HG03558 (cell line): ENCODE measurements around the gene SPIN2A.
"Not testable (repeated sequence)": the region's sequence is repeated elsewhere in the genome, so short reads cannot be mapped to it uniquely, and the experiment has no call there.

ENCODE experiments used
- ATAC-seq: cut with Tn5 transposase; IDR thresholded peaks from one replicate; pipeline ENCODE4 v1.9.1; 2021; ENCODE audit warnings: moderate number of reproducible peaks; ENCODE audit not compliant: unreplicated experiment; ENCODE audit errors: extremely low read depth

SPIN2A gene

GRCh38 chrX:57137073-57137472 lies at the start of gene SPIN2A:
SPIN2A (minus strand) TSS chrX:57137397; CDS start chrX:57136597, 800 bp downstream.
- ATAC-seq = not testable (repeated sequence)

GRCh38 chrX:57178605-57179004 lies 41.4 kb upstream of the SPIN2A start:
- ATAC-seq = no peak

- ATAC-seq = no peak
Measured at GRCh38 chrX:57177070-57177469, 39.9 kb upstream of the SPIN2A start.

- ATAC-seq = no peak
Measured at GRCh38 chrX:57172544-57172943, 35.3 kb upstream of the SPIN2A start.

- ATAC-seq = no peak
Measured at GRCh38 chrX:57156397-57157049, 19.3 kb upstream of the SPIN2A start.

- no peak for ATAC-seq
Measured at GRCh38 chrX:57155171-57155570, 18.0 kb upstream of the SPIN2A start.

- ATAC-seq = not testable (repeated sequence)
Measured at GRCh38 chrX:57152222-57152621, 15.0 kb upstream of the SPIN2A start.

- ATAC-seq = no peak
Measured at GRCh38 chrX:57138674-57139073, 1.5 kb upstream of the SPIN2A start.

- no peak for ATAC-seq
Measured at GRCh38 chrX:57137501-57137900, 304 bp upstream of the SPIN2A start.

- ATAC-seq = not testable (repeated sequence)
Measured at GRCh38 chrX:57136589-57136988, 608 bp downstream of the SPIN2A start.

GRCh38 chrX:57135287-57135686 lies 1.9 kb downstream of the SPIN2A start:
- no peak for ATAC-seq

GRCh38 chrX:57134702-57135101 lies 2.5 kb downstream of the SPIN2A start:
- ATAC-seq = no peak

- ATAC-seq = no peak
Measured at GRCh38 chrX:57133706-57134105, 3.5 kb downstream of the SPIN2A start.

GRCh38 chrX:57133284-57133683 lies 3.9 kb downstream of the SPIN2A start:
- ATAC-seq = not testable (repeated sequence)

- no peak for ATAC-seq
Measured at GRCh38 chrX:57132046-57132445, 5.2 kb downstream of the SPIN2A start.

- ATAC-seq = no peak
Measured at GRCh38 chrX:57121816-57122215, 15.4 kb downstream of the SPIN2A start.

GRCh38 chrX:57121162-57121755 lies 15.9 kb downstream of the SPIN2A start, which contains the start of gene SPIN2B:
SPIN2B (minus strand) TSS chrX:57121548.
- peak; percentile 99 for ATAC-seq

GRCh38 chrX:57120619-57121161 lies 16.5 kb downstream of the SPIN2A start:
- not testable (repeated sequence) for ATAC-seq

- ATAC-seq = no peak
Measured at GRCh38 chrX:57119416-57119815, 17.8 kb downstream of the SPIN2A start.

GRCh38 chrX:57117566-57117965 lies 19.6 kb downstream of the SPIN2A start:
- ATAC-seq = not testable (repeated sequence)

GRCh38 chrX:57104921-57105398 lies 32.2 kb downstream of the SPIN2A start:
- ATAC-seq = no peak
